ENCODE data around the gene ZNF710. TPM values are rescaled to one million over a fixed set of nuclear protein-coding genes. Genes with fewer than 3 reads are reported as not detected.

The ZNF710 gene
- polyA plus RNA-seq, 1 of the 3 experiments (the other 2 are of a cell fraction): 2.7 TPM

DNA sequence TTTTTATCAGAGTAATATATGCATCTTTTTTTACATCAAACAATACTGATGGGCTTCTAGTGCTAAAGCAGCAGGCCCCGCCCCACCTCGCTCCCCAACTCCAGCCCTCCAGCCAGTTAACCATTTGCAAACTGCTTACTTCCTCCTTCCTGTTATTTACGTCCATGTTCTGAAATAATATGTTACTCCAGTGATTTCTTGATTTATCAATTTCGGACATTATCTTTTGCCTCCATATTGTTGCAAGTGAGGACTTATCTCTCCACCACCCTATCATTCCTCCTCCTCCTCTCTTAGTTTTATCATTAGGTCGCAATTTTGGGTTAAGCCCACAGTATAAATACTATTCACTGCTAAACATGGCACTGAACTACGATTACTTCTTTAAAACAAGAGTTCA is 39.5 kb downstream of the ZNF710 start:
- H3K4me3 ChIP-seq (ENCODE audit: low read depth in 2 of 2, low read length in 1 of 2): no peak overlapping the region
- TF ChIP-seq RXRA (IDR thresholded peaks at IDR 0.05; ENCODE audit: borderline replicate concordance, low read depth) (no peak), RAD21 (IDR thresholded peaks at IDR 0.05; ENCODE audit: low read length) (no peak), GATA2 (CRISPR knock-in tag; IDR thresholded peaks at IDR 0.05) (no peak), POLR2AphosphoS5 (IDR thresholded peaks at IDR 0.05; ENCODE audit: low read depth, low read length) (no peak), SIN3A (IDR thresholded peaks at IDR 0.05; ENCODE audit: borderline replicate concordance, low read depth, low read length) (no peak), JUND (IDR thresholded peaks at IDR 0.05) (no peak), ELF1 (IDR thresholded peaks at IDR 0.05) (no peak), TCF12 (IDR thresholded peaks at IDR 0.05) (no peak), RCOR1 (IDR thresholded peaks at IDR 0.05; ENCODE audit: low read length) (no peak), NRF1 (IDR thresholded peaks at IDR 0.05; ENCODE audit: low read depth, low read length) (no peak), TAF1 (IDR thresholded peaks at IDR 0.05; ENCODE audit: borderline replicate concordance, low read depth, low read length) (no peak)
- TF ChIP-seq, protein P1, sequence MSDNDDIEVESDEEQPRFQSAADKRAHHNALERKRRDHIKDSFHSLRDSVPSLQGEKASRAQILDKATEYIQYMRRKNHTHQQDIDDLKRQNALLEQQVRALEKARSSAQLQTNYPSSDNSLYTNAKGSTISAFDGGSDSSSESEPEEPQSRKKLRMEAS (IDR thresholded peaks at IDR 0.05; ENCODE audit: low read depth): no peak
- TF ChIP-seq, protein P2, sequence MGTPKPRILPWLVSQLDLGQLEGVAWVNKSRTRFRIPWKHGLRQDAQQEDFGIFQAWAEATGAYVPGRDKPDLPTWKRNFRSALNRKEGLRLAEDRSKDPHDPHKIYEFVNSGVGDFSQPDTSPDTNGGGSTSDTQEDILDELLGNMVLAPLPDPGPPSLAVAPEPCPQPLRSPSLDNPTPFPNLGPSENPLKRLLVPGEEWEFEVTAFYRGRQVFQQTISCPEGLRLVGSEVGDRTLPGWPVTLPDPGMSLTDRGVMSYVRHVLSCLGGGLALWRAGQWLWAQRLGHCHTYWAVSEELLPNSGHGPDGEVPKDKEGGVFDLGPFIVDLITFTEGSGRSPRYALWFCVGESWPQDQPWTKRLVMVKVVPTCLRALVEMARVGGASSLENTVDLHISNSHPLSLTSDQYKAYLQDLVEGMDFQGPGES (IDR thresholded peaks at IDR 0.05; ENCODE audit: low read depth, low read length): no peak
- TF ChIP-seq, protein P3, sequence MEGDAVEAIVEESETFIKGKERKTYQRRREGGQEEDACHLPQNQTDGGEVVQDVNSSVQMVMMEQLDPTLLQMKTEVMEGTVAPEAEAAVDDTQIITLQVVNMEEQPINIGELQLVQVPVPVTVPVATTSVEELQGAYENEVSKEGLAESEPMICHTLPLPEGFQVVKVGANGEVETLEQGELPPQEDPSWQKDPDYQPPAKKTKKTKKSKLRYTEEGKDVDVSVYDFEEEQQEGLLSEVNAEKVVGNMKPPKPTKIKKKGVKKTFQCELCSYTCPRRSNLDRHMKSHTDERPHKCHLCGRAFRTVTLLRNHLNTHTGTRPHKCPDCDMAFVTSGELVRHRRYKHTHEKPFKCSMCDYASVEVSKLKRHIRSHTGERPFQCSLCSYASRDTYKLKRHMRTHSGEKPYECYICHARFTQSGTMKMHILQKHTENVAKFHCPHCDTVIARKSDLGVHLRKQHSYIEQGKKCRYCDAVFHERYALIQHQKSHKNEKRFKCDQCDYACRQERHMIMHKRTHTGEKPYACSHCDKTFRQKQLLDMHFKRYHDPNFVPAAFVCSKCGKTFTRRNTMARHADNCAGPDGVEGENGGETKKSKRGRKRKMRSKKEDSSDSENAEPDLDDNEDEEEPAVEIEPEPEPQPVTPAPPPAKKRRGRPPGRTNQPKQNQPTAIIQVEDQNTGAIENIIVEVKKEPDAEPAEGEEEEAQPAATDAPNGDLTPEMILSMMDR (IDR thresholded peaks at IDR 0.05): no peak
- TF ChIP-seq, protein P4, sequence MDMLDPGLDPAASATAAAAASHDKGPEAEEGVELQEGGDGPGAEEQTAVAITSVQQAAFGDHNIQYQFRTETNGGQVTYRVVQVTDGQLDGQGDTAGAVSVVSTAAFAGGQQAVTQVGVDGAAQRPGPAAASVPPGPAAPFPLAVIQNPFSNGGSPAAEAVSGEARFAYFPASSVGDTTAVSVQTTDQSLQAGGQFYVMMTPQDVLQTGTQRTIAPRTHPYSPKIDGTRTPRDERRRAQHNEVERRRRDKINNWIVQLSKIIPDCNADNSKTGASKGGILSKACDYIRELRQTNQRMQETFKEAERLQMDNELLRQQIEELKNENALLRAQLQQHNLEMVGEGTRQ (IDR thresholded peaks at IDR 0.05; ENCODE audit: borderline replicate concordance, low read depth, low read length): no peak
- TF ChIP-seq, protein P5, sequence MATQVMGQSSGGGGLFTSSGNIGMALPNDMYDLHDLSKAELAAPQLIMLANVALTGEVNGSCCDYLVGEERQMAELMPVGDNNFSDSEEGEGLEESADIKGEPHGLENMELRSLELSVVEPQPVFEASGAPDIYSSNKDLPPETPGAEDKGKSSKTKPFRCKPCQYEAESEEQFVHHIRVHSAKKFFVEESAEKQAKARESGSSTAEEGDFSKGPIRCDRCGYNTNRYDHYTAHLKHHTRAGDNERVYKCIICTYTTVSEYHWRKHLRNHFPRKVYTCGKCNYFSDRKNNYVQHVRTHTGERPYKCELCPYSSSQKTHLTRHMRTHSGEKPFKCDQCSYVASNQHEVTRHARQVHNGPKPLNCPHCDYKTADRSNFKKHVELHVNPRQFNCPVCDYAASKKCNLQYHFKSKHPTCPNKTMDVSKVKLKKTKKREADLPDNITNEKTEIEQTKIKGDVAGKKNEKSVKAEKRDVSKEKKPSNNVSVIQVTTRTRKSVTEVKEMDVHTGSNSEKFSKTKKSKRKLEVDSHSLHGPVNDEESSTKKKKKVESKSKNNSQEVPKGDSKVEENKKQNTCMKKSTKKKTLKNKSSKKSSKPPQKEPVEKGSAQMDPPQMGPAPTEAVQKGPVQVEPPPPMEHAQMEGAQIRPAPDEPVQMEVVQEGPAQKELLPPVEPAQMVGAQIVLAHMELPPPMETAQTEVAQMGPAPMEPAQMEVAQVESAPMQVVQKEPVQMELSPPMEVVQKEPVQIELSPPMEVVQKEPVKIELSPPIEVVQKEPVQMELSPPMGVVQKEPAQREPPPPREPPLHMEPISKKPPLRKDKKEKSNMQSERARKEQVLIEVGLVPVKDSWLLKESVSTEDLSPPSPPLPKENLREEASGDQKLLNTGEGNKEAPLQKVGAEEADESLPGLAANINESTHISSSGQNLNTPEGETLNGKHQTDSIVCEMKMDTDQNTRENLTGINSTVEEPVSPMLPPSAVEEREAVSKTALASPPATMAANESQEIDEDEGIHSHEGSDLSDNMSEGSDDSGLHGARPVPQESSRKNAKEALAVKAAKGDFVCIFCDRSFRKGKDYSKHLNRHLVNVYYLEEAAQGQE (IDR thresholded peaks at IDR 0.05; ENCODE audit: low read depth, low read length): no peak
- H3K27ac ChIP-seq (ENCODE audit: low read depth in 2 of 2, low read length in 1 of 2): no peak overlapping the region
- H3K9me2 ChIP-seq: no peaks in the 10 kb centered on the region
- H3K27me3 ChIP-seq (ENCODE audit: insufficient read depth): no peaks in the 10 kb centered on the region
- H4K20me1 ChIP-seq (ENCODE audit: insufficient read depth): no peaks in the 10 kb centered on the region
- H3K4me1 ChIP-seq (ENCODE audit: control insufficient read depth in 1 of 2, insufficient read depth in 2 of 2, low read depth in 1 of 2, low read length in 1 of 2): peaks cover 12 to 18% of the 10 kb centered on the region in 2 experiments; a peak in 2 of 4 replicates
- H3K36me3 ChIP-seq (replicated peaks in 1 of 2; ENCODE audit: control insufficient read depth in 1 of 2, insufficient read depth in 2 of 2, low read length in 1 of 2): no peaks in the 10 kb centered on the region
- DNase-seq: no peak
- WGBS (ENCODE audit: low lambda C conversion rate): 90% methylated on average over 6 of the region's 6 CpGs
- ChIA-PET CTCF (no interaction called here), POLR2A (no interaction called here)
- H3K9me3 ChIP-seq: no peaks in the 10 kb centered on the region
- H2AFZ ChIP-seq (ENCODE audit: low read depth): no peak overlapping the region
- no peaks in the 10 kb centered on the region for H3K79me2 ChIP-seq (ENCODE audit: insufficient read depth)
- H3F3A ChIP-seq (replicated peaks; ENCODE audit: insufficient read depth): no peaks in the 10 kb centered on the region
- no peak overlapping the region for H3K9ac ChIP-seq
- no peak overlapping the region for H3K4me2 ChIP-seq
